ENCODE data around the gene CCR5AS. TPM values are rescaled to one million over a fixed set of nuclear protein-coding genes. Genes with fewer than 3 reads are reported as not detected.

CCR5AS gene

GRCh38 chr3:46321461-46322104 is 85.3 kb downstream of the CCR5AS start:
- Mint-ChIP-seq H3K27me3 (peaks cover 45% of the 10 kb centered on the region), H3K36me3 (ENCODE audit: insufficient read depth) (no peaks in the 10 kb centered on the region), H3K9me3 (ENCODE audit: low read depth) (peaks cover 7% of the 10 kb centered on the region), H3K4me3 (ENCODE audit: low read depth) (no peak overlapping the region), H3K4me1 (ENCODE audit: low read depth) (no peaks in the 10 kb centered on the region), H3K27ac (no peak overlapping the region)
- no peak for TF ChIP-seq CTCF (IDR thresholded peaks at IDR 0.05; ENCODE audit: unreplicated experiment)
- DNase-seq (ENCODE audit: low spot score, unreplicated experiment), result no peak

- H3K4me1 Mint-ChIP-seq (ENCODE audit: low read depth), result peaks cover 5% of the 10 kb centered on the region
- TF ChIP-seq CTCF (IDR thresholded peaks at IDR 0.05; ENCODE audit: unreplicated experiment), result no peak
- H3K4me3 Mint-ChIP-seq (ENCODE audit: low read depth), result no peak overlapping the region
- H3K27ac Mint-ChIP-seq, result no peak overlapping the region
- no peaks in the 10 kb centered on the region for H3K36me3 Mint-ChIP-seq (ENCODE audit: insufficient read depth)
- no peak for DNase-seq (ENCODE audit: low spot score, unreplicated experiment)
- peaks cover 7% of the 10 kb centered on the region for H3K9me3 Mint-ChIP-seq (ENCODE audit: low read depth)
- H3K27me3 Mint-ChIP-seq, result peaks cover 45% of the 10 kb centered on the region
Measured at GRCh38 chr3:46318207-46318927, 88.5 kb downstream of the CCR5AS start.

- no peak overlapping the region for H3K27ac Mint-ChIP-seq
- peaks cover 5% of the 10 kb centered on the region for H3K4me1 Mint-ChIP-seq (ENCODE audit: low read depth)
- DNase-seq (ENCODE audit: low spot score, unreplicated experiment), result no peak
- peaks cover 6% of the 10 kb centered on the region for H3K9me3 Mint-ChIP-seq (ENCODE audit: low read depth)
- TF ChIP-seq CTCF (IDR thresholded peaks at IDR 0.05; ENCODE audit: unreplicated experiment), result no peak
- no peaks in the 10 kb centered on the region for H3K36me3 Mint-ChIP-seq (ENCODE audit: insufficient read depth)
- H3K27me3 Mint-ChIP-seq, result peaks cover 40% of the 10 kb centered on the region
- H3K4me3 Mint-ChIP-seq (ENCODE audit: low read depth), result no peak overlapping the region
Measured at GRCh38 chr3:46316206-46316605, 90.7 kb downstream of the CCR5AS start.

- H3K9me3 Mint-ChIP-seq (ENCODE audit: low read depth), result peaks cover 6% of the 10 kb centered on the region
- peaks cover 37% of the 10 kb centered on the region for H3K27me3 Mint-ChIP-seq
- H3K27ac Mint-ChIP-seq, result no peak overlapping the region
- no peak overlapping the region for H3K4me3 Mint-ChIP-seq (ENCODE audit: low read depth)
- DNase-seq (ENCODE audit: low spot score, unreplicated experiment), result no peak
- H3K36me3 Mint-ChIP-seq (ENCODE audit: insufficient read depth), result no peaks in the 10 kb centered on the region
- TF ChIP-seq CTCF (IDR thresholded peaks at IDR 0.05; ENCODE audit: unreplicated experiment), result no peak
- peaks cover 5% of the 10 kb centered on the region for H3K4me1 Mint-ChIP-seq (ENCODE audit: low read depth)
Measured at GRCh38 chr3:46314517-46314916, 92.3 kb downstream of the CCR5AS start.

Other genes starting within 250 kb of the CCR5AS start
- gene CCR1, start 198.8 kb downstream of the CCR5AS start, total RNA-seq, result 0.11 and 0.14 TPM in 2 replicates
- not detected in 2 replicates for gene CCR3, start 164.6 kb downstream of the CCR5AS start, total RNA-seq
- gene CCR2, start 53.0 kb downstream of the CCR5AS start, total RNA-seq, result not detected in 2 replicates
- gene CCR5, start 36.1 kb downstream of the CCR5AS start, total RNA-seq, result not detected in 2 replicates
- not detected in 2 replicates for gene CCRL2, start 193 bp upstream of the CCR5AS start, total RNA-seq
- 0.33 and 0.53 TPM in 2 replicates for gene LTF, start 57.8 kb upstream of the CCR5AS start, total RNA-seq
- not detected in 2 replicates for gene RTP3, start 90.9 kb upstream of the CCR5AS start, total RNA-seq
- gene LRRC2, start 159.2 kb upstream of the CCR5AS start, total RNA-seq, result not detected in 2 replicates
- gene FAM240A, start 205.5 kb upstream of the CCR5AS start, total RNA-seq, result not detected in 2 replicates

Measured in progenitor cell of endocrine pancreas (in vitro differentiated cells).